Uterus (tissue), 4 donors: Measurements from ENCODE around the gene MAML2. TPM values are rescaled to one million over a fixed set of nuclear protein-coding genes. Genes with fewer than 3 reads are reported as not detected.

ENCODE experiments used
- DNase-seq, 2 donors: peaks; one replicate each; pipeline ENCODE4 v3.0.0-alpha.2; 2019 to 2020
- H3K27ac ChIP-seq, 2 donors: fragments of 200-600 bp; sonication (generic); 1 replicate in 1 of 2; 2 replicates in 1 of 2; pipeline ENCODE4 v1.5.1; 2016 to 2018
- H3K27me3 ChIP-seq, 2 donors: fragments of 200-600 bp; sonication (generic); one replicate each; pipeline ENCODE4 v1.5.1; 2018 to 2019; ENCODE audit warnings: control low read depth in 1 of 2
- H3K36me3 ChIP-seq, 2 donors: fragments of 200-600 bp; sonication (generic); one replicate each; pipeline ENCODE4 v1.5.1; 2019; ENCODE audit warnings: control low read depth in 1 of 2
- H3K4me1 ChIP-seq, 2 donors: fragments of 200-600 bp; sonication (generic); one replicate each; pipeline ENCODE4 v1.5.1; 2018 to 2019; ENCODE audit warnings: control low read depth in 1 of 2
- H3K4me3 ChIP-seq, 2 donors: fragments of 200-600 bp; sonication (generic); 1 replicate in 1 of 2; 2 replicates in 1 of 2; pipeline ENCODE4 v1.5.1; 2018 to 2019; ENCODE audit warnings: mild to moderate bottlenecking in 1 of 2
- H3K9me3 ChIP-seq, 2 donors: fragments of 200-600 bp; sonication (generic); one replicate each; pipeline ENCODE4 v1.5.1; 2019; ENCODE audit warnings: control low read depth in 1 of 2
- POLR2A ChIP-seq, 2 donors: fragments of 450-650 bp; IDR thresholded peaks; one replicate each; pipeline ENCODE4 v1.6.1; 2016; ENCODE audit warnings: antibody characterized with exemption in 2 of 2, mild to moderate bottlenecking in 1 of 2, moderate library complexity in 1 of 2
- intact Hi-C: fragments of 100-400 bp; cut with DNase I; formaldehyde crosslinking; loops from one replicate; pipeline ENCODE4 v1.15.1; 2023; ENCODE audit warnings: low total_unique reads
- total RNA-seq, 4 donors: library from RNA; depleted of rRNA in 3 of 4; stranded (reverse); fragments of >200 nt in 3 of 4; gene quantifications; one replicate each; pipeline versions ENCODE4 v1.1.0 to v1.2.4, GENCODE V29; 2014 to 2023
- TF ChIP-seq, protein P1 (sequence below), 4 experiments: fragments of 200-600 bp in 2 of 4; fragments of 450-650 bp in 2 of 4; sonication (generic) in 2 of 4; IDR thresholded peaks; one replicate each; pipeline ENCODE4 v1.5.1; 2016 to 2019; ENCODE audit warnings: antibody characterized with exemption in 4 of 4, mild to moderate bottlenecking in 2 of 4, moderate library complexity in 1 of 4
- donor health status: DM: yes; HTN: yes; CAD: no.

MAML2 gene
- total RNA-seq, 4 donors from 2014 or later = 8.2 to 35.9 (median 19.8) TPM

DNA sequence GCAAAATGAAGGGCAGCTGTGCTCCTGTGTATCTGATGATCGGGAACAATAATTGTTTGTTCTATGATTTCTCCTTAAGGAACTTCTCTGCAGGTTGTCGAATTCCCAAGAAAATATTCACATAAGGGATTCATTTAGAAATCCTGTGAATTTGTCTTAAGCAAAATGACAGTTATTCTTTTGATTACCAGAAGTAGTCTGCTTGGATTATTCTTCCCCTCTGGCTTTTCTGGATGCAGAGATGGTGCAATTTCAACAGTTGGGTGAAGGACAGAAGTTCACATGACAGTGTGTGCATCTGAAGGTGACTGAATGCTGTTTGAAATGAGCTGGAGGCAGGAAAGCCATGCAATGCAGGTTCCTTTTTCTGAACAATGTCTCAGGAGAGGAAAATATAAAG lies 281.9 kb downstream of the MAML2 start:
- H3K36me3 ChIP-seq = no peaks in the 10 kb centered on the region
- no peaks in the 10 kb centered on the region for H3K9me3 ChIP-seq
- H3K27me3 ChIP-seq = no peaks in the 10 kb centered on the region
- no peak overlapping the region for H3K4me3 ChIP-seq
- no peaks in the 10 kb centered on the region for H3K4me1 ChIP-seq
- H3K27ac ChIP-seq = no peak overlapping the region
- intact Hi-C loops = no loop called here
- DNase-seq = no peak
- TF ChIP-seq, protein P1, sequence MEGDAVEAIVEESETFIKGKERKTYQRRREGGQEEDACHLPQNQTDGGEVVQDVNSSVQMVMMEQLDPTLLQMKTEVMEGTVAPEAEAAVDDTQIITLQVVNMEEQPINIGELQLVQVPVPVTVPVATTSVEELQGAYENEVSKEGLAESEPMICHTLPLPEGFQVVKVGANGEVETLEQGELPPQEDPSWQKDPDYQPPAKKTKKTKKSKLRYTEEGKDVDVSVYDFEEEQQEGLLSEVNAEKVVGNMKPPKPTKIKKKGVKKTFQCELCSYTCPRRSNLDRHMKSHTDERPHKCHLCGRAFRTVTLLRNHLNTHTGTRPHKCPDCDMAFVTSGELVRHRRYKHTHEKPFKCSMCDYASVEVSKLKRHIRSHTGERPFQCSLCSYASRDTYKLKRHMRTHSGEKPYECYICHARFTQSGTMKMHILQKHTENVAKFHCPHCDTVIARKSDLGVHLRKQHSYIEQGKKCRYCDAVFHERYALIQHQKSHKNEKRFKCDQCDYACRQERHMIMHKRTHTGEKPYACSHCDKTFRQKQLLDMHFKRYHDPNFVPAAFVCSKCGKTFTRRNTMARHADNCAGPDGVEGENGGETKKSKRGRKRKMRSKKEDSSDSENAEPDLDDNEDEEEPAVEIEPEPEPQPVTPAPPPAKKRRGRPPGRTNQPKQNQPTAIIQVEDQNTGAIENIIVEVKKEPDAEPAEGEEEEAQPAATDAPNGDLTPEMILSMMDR (IDR thresholded peaks at IDR 0.05) = no peak
- TF ChIP-seq POLR2A (IDR thresholded peaks at IDR 0.05) = no peak

DNA sequence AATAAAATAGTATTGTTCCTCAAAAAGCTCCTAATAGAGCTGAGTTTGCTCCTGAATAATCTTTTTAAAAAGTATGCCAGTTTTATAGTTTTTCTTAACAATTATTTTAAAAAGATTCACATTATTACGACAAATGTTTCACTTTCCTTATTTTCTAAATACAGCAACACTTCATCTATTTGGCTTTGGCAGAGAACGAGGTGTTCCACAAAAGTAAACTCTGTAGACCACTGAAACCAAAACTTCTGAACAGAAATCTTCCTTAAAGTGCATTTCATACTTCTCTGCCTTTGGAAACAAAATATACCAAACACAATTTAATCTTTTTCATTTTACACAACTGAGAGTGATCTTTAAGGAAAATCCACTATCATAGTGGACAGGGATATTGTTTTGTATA lies 285.5 kb downstream of the MAML2 start:
- H3K4me1 ChIP-seq = peaks cover 0 to 5% of the 10 kb centered on the region in 2 donors
- H3K36me3 ChIP-seq = no peaks in the 10 kb centered on the region
- no peaks in the 10 kb centered on the region for H3K9me3 ChIP-seq
- TF ChIP-seq, protein P1 (IDR thresholded peaks at IDR 0.05) = no peak
- no peak for TF ChIP-seq POLR2A (IDR thresholded peaks at IDR 0.05)
- no peaks in the 10 kb centered on the region for H3K27me3 ChIP-seq
- no peak overlapping the region for H3K4me3 ChIP-seq
- no peak overlapping the region for H3K27ac ChIP-seq
- intact Hi-C loops = no loop called here
- no peak for DNase-seq

DNA sequence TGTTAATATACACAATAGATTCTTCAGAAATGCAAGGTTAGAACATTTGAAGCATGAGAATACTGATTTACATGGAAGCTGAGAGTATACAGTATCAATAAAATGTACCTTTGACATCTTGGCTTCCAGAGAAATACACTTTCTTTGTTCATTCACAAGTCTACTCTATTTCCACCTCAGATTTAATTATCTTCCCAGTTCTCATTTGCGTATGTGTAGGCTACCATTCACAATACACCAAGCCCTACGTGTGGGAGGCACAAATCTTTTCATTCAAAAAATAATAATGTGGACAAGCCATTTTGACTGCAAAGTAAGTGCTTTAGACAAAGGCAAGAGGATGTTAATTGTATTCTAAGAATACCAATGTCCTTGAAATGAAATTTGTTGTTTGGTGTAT lies 286.4 kb downstream of the MAML2 start:
- Histone ChIP-seq H3K9me3 (no peaks in the 10 kb centered on the region), H3K27ac (no peak overlapping the region), H3K4me1 (peaks cover 0 to 5% of the 10 kb centered on the region in 2 donors), H3K27me3 (no peaks in the 10 kb centered on the region), H3K36me3 (no peaks in the 10 kb centered on the region), H3K4me3 (no peak overlapping the region)
- DNase-seq = no peak
- TF ChIP-seq, protein P1 (IDR thresholded peaks at IDR 0.05) = no peak
- no peak for TF ChIP-seq POLR2A (IDR thresholded peaks at IDR 0.05)
- intact Hi-C loops = no loop called here

DNA sequence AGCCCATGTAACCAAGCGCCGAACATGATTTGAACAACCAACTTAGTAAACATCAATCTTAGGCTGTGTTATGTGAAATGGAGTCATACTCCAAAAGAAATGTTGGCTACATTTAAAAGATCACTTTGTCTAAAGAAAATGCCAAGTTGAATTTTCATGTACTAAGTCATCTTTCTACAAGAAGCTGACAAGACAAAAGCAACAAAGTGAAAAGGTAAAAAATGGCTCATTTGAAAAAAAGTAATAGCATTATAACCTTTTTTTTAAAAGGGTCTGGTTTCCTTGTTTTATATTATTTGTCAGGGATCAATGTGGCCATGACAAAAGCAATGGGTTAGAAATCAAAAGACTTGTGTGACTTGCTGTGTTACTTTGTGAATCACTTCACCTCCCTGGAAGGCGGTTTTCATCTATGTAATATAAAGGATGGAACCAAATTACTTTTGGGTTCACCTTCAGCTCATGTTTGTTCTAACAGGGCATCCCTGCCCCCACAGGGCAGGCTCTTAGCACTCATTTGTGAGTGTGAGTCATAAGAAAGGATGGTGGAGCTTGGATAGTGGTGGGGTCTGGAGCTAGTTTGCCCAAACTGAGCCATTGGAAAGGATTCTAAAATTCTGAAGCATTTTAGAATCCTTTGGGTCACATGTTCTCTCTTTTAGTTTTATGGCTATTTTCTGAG lies 287.1 kb downstream of the MAML2 start:
- Histone ChIP-seq H3K4me1 (peaks cover 0 to 5% of the 10 kb centered on the region in 2 donors), H3K4me3 (no peak overlapping the region), H3K36me3 (no peaks in the 10 kb centered on the region), H3K9me3 (no peaks in the 10 kb centered on the region), H3K27ac (peak overlapping the region; percentile 13 to 32), H3K27me3 (no peaks in the 10 kb centered on the region)
- TF ChIP-seq POLR2A (IDR thresholded peaks at IDR 0.05) = no peak
- TF ChIP-seq, protein P1 (IDR thresholded peaks at IDR 0.05) = no peak
- DNase-seq = no peak
- intact Hi-C loops = no loop called here

DNA sequence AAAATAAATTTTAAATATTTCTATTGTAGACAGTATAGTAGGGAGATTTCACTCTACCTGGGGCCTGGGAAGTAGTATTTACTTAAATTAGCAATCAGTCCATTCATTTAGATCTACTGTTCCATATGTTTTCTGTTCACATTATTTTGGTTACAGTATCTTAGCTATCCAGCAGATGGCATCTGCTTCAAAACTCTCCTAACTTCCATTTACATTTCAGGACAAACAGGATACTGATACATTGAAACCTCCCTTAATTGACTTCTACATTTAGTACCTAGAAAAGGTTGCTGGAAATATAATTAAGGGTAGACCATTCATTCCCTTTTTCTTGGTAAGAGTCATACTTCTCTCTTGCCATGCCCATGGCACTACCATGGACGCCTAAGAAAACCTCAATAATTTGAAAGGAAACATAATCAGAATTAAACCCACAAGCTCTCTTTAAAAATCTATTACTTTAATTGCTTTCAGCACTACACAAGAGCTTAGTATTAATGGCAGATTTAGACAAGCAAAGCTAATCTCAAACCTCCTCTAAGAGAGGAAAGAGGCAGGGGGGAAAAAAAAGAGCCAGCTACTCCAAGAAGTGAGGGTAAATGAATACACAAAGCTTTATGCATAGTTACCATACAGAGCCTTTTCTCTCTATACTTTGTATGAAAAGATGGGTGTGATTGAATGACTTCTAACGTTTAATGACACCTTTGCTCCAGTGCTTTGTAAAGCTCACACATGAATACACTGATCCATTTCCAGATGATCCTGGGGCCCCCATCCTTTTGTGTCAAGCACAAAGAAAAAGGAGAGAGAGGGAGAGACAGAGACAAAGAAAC lies 287.9 kb downstream of the MAML2 start:
- no peaks in the 10 kb centered on the region for H3K36me3 ChIP-seq
- H3K27me3 ChIP-seq = no peaks in the 10 kb centered on the region
- no peak overlapping the region for H3K4me3 ChIP-seq
- peaks cover 0 to 5% of the 10 kb centered on the region in 2 donors for H3K4me1 ChIP-seq
- peak overlapping the region; percentile 13 to 32 for H3K27ac ChIP-seq
- intact Hi-C loops = no loop called here
- DNase-seq = no peak
- no peak for TF ChIP-seq POLR2A (IDR thresholded peaks at IDR 0.05)
- TF ChIP-seq, protein P1 (IDR thresholded peaks at IDR 0.05) = peak; percentile 60 to 78 (median 69)
- H3K9me3 ChIP-seq = no peaks in the 10 kb centered on the region
